ENCODE data around the gene PRRC1.

- TF ChIP-seq GATA3 (IDR thresholded peaks at IDR 0.05; ENCODE audit: low read depth, low read length) (no peak), GATA2 (IDR thresholded peaks at IDR 0.05; ENCODE audit: low read depth, low read length) (no peak)
These were observed 85.0 kb downstream of the PRRC1 start for GRCh38 chr5:127602481-127602880.

All from SH-SY5Y (cell line).